Brain pericyte (primary cell): ENCODE data around the gene TBC1D8B.

Source experiments
- DNase-seq: peaks from one replicate; pipeline ENCODE4 v3.0.0-alpha.2; 2012; ENCODE audit warnings: low read depth, low spot score

TBC1D8B gene

DNA sequence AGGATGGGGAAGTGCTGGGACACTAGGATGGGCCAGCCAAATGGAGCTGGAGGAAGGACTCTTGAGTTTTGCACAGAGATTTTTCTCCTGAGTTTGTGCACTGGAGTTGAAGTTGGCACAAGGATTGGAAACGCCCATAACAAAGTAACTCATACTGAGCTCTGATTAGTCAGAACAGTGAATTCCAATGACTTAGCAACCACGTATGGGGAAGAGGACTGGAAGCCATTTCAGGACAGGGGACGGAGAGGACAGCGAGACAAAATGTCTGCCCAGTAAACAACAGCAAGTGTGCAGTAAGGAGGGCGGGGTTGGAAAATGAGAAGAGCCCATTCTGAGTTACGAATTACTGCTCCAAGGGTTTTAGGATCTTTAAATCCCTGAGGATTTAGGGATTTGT, 94.8 kb downstream of the TBC1D8B start:
- no peak for DNase-seq

DNA sequence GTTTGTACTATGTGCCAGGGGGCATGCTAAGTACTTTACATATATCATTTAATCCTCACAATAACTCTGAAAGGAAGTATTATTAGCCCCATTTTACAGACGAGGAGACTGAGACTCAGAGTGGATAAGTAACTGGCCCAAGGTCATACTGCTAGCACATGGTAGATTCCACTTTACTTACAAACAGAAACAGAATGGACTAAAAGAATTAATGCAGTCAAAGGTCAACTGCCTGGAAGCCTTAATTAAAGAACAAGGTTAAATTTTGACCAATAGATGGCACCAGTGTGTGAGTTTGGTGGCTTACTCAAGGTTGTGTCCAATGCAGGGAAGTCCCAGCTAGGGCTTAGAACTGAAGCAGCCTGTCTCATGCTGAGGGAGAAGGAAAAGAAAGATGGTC, 96.0 kb downstream of the TBC1D8B start:
- no peak for DNase-seq

DNA sequence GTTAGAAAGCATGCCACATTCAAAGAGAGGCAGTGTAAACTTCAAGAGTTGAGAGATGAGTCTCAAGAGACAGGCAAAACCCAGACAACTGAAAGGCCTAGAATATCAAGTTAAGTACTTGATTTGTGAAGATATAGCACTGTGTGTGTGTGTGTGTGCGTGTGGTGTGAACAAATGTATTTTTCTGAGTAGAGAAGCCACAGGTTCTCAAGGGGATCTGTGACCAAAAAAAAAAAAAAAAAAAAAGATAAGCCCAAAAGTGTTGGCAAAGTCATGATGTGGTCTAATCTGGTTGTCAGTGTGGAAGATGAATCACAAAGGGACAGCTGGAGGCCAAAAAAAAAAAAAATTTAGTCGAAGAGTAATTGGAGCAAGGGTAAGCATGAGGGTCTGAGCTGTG, 96.8 kb downstream of the TBC1D8B start:
- DNase-seq, result no peak

DNA sequence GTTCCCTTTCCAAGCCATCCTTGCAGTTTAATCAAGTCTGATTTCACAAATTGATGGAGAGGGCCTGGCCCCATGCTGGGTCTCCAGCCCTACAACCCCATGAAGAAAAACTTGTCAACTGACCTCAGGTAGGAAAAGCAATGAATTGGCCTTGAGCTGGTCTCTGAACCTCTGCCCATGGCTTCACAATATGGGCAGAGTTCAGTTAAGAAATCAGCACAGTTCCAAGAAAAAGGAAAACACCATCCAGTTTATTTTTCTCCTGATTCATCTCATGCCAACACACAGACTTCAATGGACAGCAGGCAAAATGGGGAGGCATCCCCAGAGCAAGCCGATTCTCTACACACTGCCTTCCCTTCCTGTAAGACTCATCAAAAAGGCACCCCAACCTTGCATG, 97.4 kb downstream of the TBC1D8B start:
- DNase-seq, result no peak

DNA sequence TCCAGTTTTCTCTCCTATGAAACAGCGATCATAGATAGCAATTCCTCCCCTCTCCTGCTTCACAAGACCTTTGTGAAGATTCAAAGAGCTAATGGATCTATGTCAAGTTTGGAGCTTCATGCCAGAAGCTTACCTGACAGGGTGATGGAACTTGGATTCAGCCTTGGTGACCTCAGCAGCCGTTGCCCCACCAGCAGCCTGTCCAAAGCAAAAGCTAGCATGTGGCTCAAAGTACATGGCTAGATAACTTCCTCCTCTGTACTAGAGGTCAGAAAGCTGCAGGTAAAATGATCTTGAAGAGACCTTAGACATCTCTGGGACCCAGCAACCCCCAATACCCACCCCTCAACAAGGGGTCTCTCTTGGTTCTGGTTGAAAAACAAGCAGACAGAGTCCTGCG, 98.9 kb downstream of the TBC1D8B start:
- no peak for DNase-seq

DNA sequence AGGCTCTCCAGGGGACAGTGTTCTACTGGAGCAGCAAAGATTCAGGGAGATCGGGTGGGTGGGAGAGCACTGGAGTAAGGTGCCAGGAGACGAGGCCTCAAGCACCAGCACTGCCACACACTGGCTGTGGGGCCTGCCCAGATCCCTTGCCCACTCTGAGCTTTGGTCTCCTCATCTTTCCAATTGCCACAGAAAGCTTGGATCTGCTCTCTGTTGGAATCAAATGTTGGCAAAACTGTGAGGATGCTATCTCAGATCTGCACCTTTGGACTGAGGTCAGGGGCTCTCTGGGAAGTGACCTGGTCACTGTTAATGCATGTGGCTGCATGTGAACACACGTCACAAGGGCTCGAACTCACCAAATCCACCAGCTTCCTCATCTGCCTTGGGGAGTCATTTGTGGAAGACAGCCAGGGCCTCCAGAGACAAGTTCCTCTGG, 99.3 kb downstream of the TBC1D8B start:
- DNase-seq, result no peak

DNA sequence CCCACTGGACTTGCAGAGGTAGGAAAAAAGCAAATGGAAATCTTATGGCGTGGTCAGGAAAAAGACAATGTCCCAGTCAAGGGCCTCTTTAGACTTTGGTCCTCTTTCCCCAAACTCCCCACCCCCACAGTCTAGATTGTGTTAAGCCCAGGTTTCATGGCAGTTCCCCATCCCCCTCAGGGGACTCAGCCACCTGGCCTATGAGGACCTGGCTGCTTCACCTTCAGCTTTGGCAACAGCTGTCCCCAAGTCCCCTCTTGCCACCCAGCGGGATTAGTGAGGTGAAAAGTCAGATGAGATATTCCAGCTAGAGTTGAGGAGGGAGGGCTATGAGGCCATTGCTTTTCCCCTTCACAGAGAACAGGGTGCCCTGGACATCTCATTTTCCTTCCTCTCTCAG, 100.2 kb downstream of the TBC1D8B start:
- DNase-seq, result no peak

DNA sequence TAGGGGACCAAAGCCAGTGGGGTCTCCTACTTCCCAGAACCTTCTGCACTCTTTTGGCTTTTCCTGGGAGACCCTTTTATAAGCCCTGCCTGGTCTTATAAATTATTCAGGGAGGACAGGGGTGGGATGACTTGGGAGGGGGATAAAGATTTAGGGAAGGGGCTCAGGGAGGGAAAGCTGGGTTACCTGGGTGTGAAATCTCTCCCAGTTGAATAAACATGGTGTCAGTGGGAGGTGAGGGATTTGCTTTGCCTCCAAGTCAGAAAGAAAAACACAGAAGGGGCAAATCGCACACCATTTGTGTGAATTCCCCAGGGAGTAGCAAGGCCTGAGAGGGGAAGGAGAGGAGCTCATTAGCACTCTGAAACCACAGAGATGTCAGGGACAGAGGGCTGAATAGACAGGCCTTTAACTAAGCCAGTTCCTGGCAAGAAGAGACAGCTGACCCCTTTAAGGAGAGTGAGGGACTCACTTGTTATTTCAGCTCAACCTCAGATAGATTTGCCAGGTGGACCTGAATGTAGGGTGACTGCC, 100.9 kb downstream of the TBC1D8B start, which contains the start of gene RIPPLY1:
Gene RIPPLY1 (minus strand): TSS at position 51 of the 534 bp plus-strand sequence. CDS start 54 bp downstream, outside the sequence.
- DNase-seq, result no peak

DNA sequence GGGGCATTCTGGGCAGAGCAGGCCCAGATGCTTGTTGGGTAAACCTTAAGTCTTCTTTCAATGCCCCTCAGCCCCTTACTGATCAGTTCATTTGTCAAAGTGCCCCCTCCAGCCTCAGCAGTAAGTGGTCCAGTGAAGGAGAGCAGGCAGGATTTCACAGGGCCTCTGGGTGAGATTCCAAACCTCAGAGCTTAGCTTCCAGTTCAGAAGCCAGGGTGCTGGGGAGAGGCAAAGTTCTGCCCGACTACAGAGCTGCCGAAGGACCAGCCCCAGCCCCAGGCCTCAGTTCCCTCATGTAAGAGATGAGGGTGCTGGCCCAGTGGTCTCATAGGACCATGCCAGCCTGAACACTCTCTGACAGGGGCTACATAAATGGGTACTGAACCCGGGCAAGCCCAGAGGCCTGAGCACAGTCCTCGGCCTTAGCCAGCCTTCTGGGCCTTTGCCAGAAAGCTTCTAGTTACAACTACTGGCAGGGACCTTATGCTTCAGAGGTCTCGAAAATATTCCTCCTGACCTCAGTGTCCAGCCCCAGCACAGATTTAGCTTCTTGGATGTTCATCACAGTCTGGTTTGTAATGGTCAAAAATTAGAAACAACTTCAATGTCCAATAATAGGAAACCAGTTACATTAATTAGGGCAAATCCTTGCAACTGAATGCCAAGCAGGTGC, 101.5 kb downstream of the TBC1D8B start:
- DNase-seq, result no peak

DNA sequence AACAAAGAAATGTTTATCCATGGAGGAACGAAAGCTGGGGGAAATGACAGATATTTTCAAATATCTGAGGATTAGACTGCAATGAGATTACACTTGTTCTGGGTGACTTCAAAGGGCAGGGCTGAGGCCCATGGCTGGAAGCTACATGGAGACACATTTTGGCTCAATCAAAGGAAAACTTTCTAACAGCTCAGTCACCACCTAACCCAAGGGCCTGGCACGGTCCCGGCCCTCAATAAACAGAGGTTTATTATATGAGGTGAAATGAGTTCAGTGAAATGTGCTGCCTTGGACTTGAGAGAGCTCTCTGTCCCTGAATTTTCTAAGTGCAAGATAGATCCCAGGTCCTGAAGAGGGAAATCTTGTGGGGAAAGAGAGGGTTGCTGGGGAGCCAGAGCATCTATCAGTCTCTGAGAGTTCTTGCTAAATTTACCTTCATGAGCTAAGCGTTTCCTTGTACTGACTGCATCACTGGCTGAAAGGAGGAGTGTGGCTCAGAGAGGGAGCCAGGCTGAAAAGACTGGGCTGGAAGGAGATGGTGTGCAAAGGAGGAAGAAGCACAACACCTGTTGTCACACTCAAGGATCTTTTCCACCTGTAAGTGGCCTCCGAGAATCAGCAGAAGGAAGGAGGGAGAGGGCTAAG, 102.7 kb downstream of the TBC1D8B start:
- DNase-seq, result no peak

DNA sequence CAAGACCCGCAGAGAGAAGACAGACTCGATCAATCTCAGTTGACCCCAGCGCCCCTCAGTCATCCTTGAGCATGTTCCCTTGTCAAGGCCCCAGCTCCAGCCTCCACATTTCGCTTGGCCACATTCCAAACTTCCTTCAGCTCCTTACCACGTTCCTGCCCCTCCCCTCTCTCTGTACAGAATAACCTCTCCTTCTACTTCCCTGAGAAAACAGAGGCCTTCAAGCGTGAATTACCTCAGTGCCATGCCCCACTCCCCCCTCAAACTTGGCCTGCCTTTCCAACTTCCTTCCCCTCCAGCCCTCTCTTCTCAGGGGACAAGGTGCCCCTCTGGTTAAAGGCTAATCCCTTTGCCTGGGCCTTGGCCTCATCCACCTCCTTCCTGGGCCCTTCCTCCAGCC, 103.9 kb downstream of the TBC1D8B start:
- no peak for DNase-seq

DNA sequence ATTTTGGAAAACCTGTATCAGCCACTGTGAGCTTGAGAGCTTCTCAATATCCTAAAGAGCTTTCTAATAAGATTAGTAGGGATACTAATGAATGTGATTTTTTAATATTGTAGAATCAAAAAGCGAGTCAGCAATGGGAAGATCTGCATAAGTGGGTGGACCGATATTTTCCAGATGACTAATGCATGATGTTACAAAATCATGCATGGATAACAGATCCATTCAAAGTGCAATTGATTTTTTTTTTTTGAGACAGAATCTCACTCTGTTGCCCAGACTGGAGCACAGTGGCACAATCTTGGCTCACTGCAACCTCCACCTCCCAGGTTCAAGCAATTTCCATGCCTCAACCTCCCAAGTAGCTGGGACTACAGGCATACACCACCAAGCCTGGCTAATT, 110.4 kb downstream of the TBC1D8B start:
- DNase-seq, result no peak

DNA sequence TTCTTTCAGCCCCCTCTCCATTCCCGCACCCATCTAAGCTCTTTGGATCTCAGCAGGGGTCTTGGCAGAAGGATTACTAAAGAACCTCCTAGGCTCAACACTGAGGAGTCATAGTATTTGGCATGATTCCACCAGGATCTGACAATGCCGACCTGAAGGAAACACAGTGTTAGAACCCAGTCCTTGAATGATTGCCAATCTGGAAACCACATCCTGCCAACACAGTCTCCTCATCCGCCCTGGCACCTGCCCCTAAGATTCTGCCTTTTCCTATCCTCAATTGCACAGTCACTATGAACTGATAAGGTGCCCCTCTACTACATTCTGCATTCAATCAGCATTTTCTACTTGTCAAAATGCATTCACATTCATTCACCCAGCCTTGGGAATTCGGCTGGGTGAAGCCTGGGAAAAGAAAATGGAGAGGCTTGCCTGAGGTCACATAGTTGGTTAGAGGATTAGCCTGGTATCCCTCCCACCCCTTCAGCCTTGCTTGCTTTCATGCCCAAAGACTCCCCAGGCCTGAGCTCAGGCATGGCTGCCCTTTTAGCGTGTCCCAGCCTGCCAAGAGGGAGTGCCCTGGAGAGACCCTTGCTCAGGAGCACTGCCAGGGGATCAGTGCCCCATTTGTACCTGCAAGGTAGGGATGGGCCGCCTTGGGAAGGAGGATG, 115.5 kb downstream of the TBC1D8B start:
- DNase-seq, result no peak

DNA sequence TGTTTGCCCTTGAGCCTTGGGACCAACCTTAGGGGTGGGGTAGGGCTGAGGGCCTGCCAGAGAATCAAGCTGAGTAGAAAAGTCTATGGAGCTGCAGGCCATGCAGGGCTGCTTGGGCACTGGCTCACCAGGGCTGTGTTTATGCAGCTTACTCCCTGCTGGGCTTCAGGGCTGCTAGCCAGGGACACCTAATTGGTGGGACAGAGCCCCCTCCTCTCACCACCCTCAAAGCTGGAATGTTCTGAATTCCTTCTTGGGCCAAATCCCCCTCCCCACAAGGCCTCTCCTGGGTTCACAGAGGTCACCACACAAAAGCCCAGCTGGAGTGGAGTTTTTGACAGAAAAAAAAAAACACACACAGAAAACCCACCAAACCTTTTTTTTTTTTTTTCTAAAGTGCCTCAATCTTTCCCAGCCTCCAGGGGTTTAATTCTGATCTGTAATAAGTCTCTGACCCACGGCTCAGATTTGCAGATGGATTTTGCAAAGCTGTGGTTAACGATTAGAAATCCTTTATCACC, 117.5 kb downstream of the TBC1D8B start, which contains the start of gene CLDN2:
Gene CLDN2 (plus strand): TSS at position 471 of the 521 bp plus-strand sequence. CDS start 7,827 bp downstream, outside the sequence.
- no peak for DNase-seq

DNA sequence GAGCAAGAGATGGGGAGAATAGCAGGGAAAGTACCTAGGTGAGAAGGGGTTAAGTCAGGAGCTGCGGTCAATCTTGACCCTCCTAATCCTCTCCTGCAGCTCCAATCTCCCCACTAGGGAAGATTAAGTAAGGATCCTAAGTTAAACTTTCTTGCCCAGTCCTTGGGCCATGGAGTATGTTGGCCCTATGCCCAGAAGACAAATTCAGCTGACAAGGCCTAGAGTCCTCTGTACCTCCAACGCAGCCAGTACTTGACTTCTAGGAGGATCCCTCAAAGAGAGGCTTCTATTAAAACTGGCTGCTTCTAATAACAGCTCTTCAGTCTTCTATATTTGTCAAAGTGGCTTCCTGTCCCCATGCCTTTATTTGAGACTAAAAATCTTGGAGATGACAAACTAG, 119.2 kb downstream of the TBC1D8B start:
- no peak for DNase-seq
